ENCODE results near the gene RPTOR.
"Not testable (repeated sequence)": the region's sequence is repeated elsewhere in the genome, so short reads cannot be mapped to it uniquely, and the experiment has no call there.

Gene RPTOR

GRCh38 chr17:80815151-80815681 is 270.6 kb downstream of the RPTOR start:
- H3K4me3 ChIP-seq (replicated peaks in 1 of 2; ENCODE audit: low read depth in 2 of 2, low read length in 2 of 2), result no peak overlapping the region
- no peak for DNase-seq (ENCODE audit: low read depth in 2 of 2)
- no peak for TF ChIP-seq CTCF (IDR thresholded peaks at IDR 0.05; ENCODE audit: low read depth, low read length)

GRCh38 chr17:80815718-80816117 is 271.1 kb downstream of the RPTOR start:
- DNase-seq (ENCODE audit: low read depth in 2 of 2); H3K4me3 ChIP-seq (replicated peaks in 1 of 2; ENCODE audit: low read depth in 2 of 2, low read length in 2 of 2): not testable (repeated sequence)

GRCh38 chr17:80816241-80817103 is 271.8 kb downstream of the RPTOR start:
- no peak for DNase-seq (ENCODE audit: low read depth in 2 of 2)
- H3K4me3 ChIP-seq (replicated peaks in 1 of 2; ENCODE audit: low read depth in 2 of 2, low read length in 2 of 2), result no peak overlapping the region
- TF ChIP-seq CTCF (IDR thresholded peaks at IDR 0.05; ENCODE audit: low read depth, low read length), result no peak

GRCh38 chr17:80817321-80817845 is 272.7 kb downstream of the RPTOR start:
- DNase-seq (ENCODE audit: low read depth in 2 of 2), result no peak
- TF ChIP-seq CTCF (IDR thresholded peaks at IDR 0.05; ENCODE audit: low read depth, low read length), result no peak
- H3K4me3 ChIP-seq (replicated peaks in 1 of 2; ENCODE audit: low read depth in 2 of 2, low read length in 2 of 2), result no peak overlapping the region

GRCh38 chr17:80817861-80818260 is 273.2 kb downstream of the RPTOR start:
- no peak for TF ChIP-seq CTCF (IDR thresholded peaks at IDR 0.05; ENCODE audit: low read depth, low read length)
- no peak overlapping the region for H3K4me3 ChIP-seq (replicated peaks in 1 of 2; ENCODE audit: low read depth in 2 of 2, low read length in 2 of 2)
- DNase-seq (ENCODE audit: low read depth in 2 of 2), result peak in 1 of 2 donors; percentile 33

- DNase-seq (ENCODE audit: low read depth in 2 of 2), result no peak
- H3K4me3 ChIP-seq (replicated peaks in 1 of 2; ENCODE audit: low read depth in 2 of 2, low read length in 2 of 2), result no peak overlapping the region
- TF ChIP-seq CTCF (IDR thresholded peaks at IDR 0.05; ENCODE audit: low read depth, low read length), result no peak
These were observed 274.2 kb downstream of the RPTOR start for GRCh38 chr17:80818871-80819270.

- no peak overlapping the region for H3K4me3 ChIP-seq (replicated peaks in 1 of 2; ENCODE audit: low read depth in 2 of 2, low read length in 2 of 2)
- TF ChIP-seq CTCF (IDR thresholded peaks at IDR 0.05; ENCODE audit: low read depth, low read length), result no peak
- no peak for DNase-seq (ENCODE audit: low read depth in 2 of 2)
These were observed 275.0 kb downstream of the RPTOR start for GRCh38 chr17:80819422-80820164.

Data from cardiac fibroblast (primary cell).